ENCODE results near the gene LNP1. TPM values are rescaled to one million over a fixed set of nuclear protein-coding genes. Genes with fewer than 3 reads are reported as not detected.
"Not testable (repeated sequence)": the region's sequence is repeated elsewhere in the genome, so short reads cannot be mapped to it uniquely, and the experiment has no call there.

Gene LNP1
- total and polyA plus RNA-seq, 12 donors: 0.71 to 6.5 (median 2.4) TPM

GRCh38 chr3:100467133-100467532 is 65.8 kb downstream of the LNP1 start:
- DNase-seq: no peak
- no peaks in the 10 kb centered on the region for H3K9me3 ChIP-seq (replicated peaks in 1 of 3)
- TF ChIP-seq CTCF (IDR thresholded peaks at IDR 0.05) (no peak), POLR2A (IDR thresholded peaks at IDR 0.05) (no peak)
- intact Hi-C loops (cut with DNase I): loop anchor here in 1 of 2 donors (5.0 kb wide), 1 partner anchor 120 kb away; no protein-coding TSS in a partner anchor
- no peaks in the 10 kb centered on the region for H3K4me1 ChIP-seq (replicated peaks in 1 of 2)
- no peaks in the 10 kb centered on the region for H3K27me3 ChIP-seq
- WGBS, 4 donors: 85 to 90% (median 88%) methylated on average over 1 of the region's 1 CpG
- no peak overlapping the region for H3K4me3 ChIP-seq
- H3K27ac ChIP-seq: no peak overlapping the region
- no peaks in the 10 kb centered on the region for H3K36me3 ChIP-seq (replicated peaks in 1 of 2)

- no peak for TF ChIP-seq CTCF (IDR thresholded peaks at IDR 0.05)
- DNase-seq: no peak
- Histone ChIP-seq H3K4me1 (replicated peaks in 1 of 2) (no peaks in the 10 kb centered on the region), H3K27me3 (no peaks in the 10 kb centered on the region), H3K4me3 (no peak overlapping the region), H3K9me3 (replicated peaks in 1 of 3) (no peaks in the 10 kb centered on the region), H3K27ac (no peak overlapping the region), H3K36me3 (replicated peaks in 1 of 2) (no peaks in the 10 kb centered on the region)
- intact Hi-C loops (cut with DNase I): loop anchor here in 1 of 2 donors (5.0 kb wide), 1 partner anchor 119 kb away; no protein-coding TSS in a partner anchor
- WGBS, 4 donors: 93 to 96% (median 95%) methylated on average over 2 of the region's 2 CpGs
Measured at GRCh38 chr3:100468676-100469075, 67.3 kb downstream of the LNP1 start.

- Histone ChIP-seq H3K4me3 (no peak overlapping the region), H3K27me3 (no peaks in the 10 kb centered on the region), H3K27ac (no peak overlapping the region), H3K4me1 (replicated peaks in 1 of 2) (no peaks in the 10 kb centered on the region), H3K36me3 (replicated peaks in 1 of 2) (no peaks in the 10 kb centered on the region), H3K9me3 (replicated peaks in 1 of 3) (no peaks in the 10 kb centered on the region)
- WGBS, 4 donors: 92 to 100% (median 96%) methylated on average over 1 of the region's 1 CpG
- DNase-seq: no peak
- intact Hi-C loops (cut with DNase I): no loop called here
- no peak for TF ChIP-seq CTCF (IDR thresholded peaks at IDR 0.05)
- TF ChIP-seq POLR2A (IDR thresholded peaks at IDR 0.05): no peak
Measured at GRCh38 chr3:100470951-100471350, 69.6 kb downstream of the LNP1 start.

GRCh38 chr3:100471444-100471843 is 70.1 kb downstream of the LNP1 start:
- 73 to 84% (median 76%) methylated on average over 2 of the region's 2 CpGs for WGBS, 4 donors
- Histone ChIP-seq H3K4me1 (replicated peaks in 1 of 2) (no peaks in the 10 kb centered on the region), H3K36me3 (replicated peaks in 1 of 2) (no peaks in the 10 kb centered on the region), H3K27me3 (no peaks in the 10 kb centered on the region), H3K9me3 (replicated peaks in 1 of 3) (no peaks in the 10 kb centered on the region), H3K27ac (no peak overlapping the region), H3K4me3 (no peak overlapping the region)
- TF ChIP-seq POLR2A (IDR thresholded peaks at IDR 0.05) (no peak), CTCF (IDR thresholded peaks at IDR 0.05) (no peak)
- intact Hi-C loops (cut with DNase I): no loop called here
- no peak for DNase-seq

- H3K4me1 ChIP-seq (replicated peaks in 1 of 2); H3K4me3 ChIP-seq; H3K27ac ChIP-seq; DNase-seq; H3K27me3 ChIP-seq; H3K36me3 ChIP-seq (replicated peaks in 1 of 2); H3K9me3 ChIP-seq (replicated peaks in 1 of 3); intact Hi-C loops (cut with DNase I): not testable (repeated sequence)
- WGBS, 4 donors: 90 to 92% (median 91%) methylated on average over 26 to 32 of the region's 32 CpGs; no CpG with 5 or more reads in 1 of the 4 donors
Measured at GRCh38 chr3:100477851-100478360, 76.6 kb downstream of the LNP1 start.

- WGBS, 4 donors: 88 to 94% (median 89%) methylated on average over 8 to 22 of the region's 25 CpGs; no CpG with 5 or more reads in 1 of the 4 donors
- H3K27me3 ChIP-seq; H3K36me3 ChIP-seq (replicated peaks in 1 of 2); H3K4me1 ChIP-seq (replicated peaks in 1 of 2); H3K27ac ChIP-seq; H3K9me3 ChIP-seq (replicated peaks in 1 of 3); DNase-seq; intact Hi-C loops (cut with DNase I); H3K4me3 ChIP-seq: not testable (repeated sequence)
Measured at GRCh38 chr3:100478521-100478920, 77.2 kb downstream of the LNP1 start.
